Eye (tissue), 1 donor: ENCODE data around the gene FAM210B.
"Not testable (repeated sequence)": the region's sequence is repeated elsewhere in the genome, so short reads cannot be mapped to it uniquely, and the experiment has no call there.

Experiments
- DNase-seq: peaks from one replicate; pipeline ENCODE4 v3.0.0-alpha.2; 2015

The FAM210B gene

GRCh38 chr20:56393653-56394052 lies 34.9 kb downstream of the FAM210B start:
- no peak for DNase-seq

DNA sequence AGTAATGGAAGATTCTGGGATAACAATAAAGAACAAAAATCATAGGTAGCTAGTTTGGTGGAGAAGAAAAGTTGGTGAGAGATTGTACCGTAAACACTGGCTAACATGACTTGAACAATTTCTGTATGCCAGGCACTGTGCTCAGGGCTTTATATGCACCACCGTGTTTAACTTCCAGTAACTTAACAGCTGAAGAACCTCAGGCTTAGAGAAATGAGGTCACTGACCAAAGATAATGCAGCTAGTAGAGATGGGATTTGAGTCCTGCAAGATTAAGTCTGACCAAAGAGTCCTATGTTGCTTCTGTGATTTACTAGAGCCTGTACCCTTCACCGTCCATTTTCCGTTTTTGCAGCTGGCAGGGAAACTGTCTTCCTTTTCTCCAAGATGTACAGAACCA lies 36.4 kb downstream of the FAM210B start:
- DNase-seq: no peak

- DNase-seq: peak; percentile 85
These were observed 41.3 kb downstream of the FAM210B start for GRCh38 chr20:56400001-56400640.

DNA sequence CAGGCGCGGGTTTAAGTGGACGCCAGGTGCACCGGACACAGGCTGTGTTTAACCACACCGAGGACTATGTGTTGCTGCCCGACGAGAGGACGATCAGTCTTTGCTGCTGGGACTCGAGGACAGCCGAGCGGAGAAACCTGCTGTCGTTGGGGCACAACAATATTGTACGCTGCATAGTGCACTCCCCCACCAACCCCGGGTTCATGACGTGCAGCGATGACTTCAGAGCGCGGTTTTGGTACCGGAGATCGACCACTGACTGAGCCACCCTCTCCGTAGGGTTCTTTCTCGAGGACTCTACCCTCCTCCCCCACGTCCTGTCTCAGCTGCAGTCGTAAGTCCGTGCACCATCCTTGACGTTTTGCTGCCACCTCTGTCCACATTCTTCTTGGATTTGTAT lies 44.7 kb downstream of the FAM210B start:
- DNase-seq: no peak

DNA sequence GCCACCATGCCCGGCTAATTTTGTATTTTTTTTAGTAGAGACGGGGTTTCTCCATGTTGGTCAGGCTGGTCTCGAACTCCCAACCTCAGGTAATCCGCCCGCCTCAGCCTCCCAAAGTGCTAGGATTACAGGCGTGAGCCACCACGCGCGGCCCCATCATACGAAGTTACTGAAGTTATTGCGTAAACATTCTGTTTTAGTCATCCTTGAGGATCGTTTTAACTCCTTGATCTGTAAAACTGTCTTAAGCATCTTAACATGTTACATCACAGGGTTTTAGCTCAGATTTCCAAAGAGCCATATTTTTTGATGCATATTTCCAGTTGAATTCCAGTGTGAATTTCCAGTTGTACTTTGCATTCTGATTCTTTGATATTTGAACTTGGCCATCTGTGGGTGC lies 46.6 kb downstream of the FAM210B start:
- DNase-seq: not testable (repeated sequence)

DNA sequence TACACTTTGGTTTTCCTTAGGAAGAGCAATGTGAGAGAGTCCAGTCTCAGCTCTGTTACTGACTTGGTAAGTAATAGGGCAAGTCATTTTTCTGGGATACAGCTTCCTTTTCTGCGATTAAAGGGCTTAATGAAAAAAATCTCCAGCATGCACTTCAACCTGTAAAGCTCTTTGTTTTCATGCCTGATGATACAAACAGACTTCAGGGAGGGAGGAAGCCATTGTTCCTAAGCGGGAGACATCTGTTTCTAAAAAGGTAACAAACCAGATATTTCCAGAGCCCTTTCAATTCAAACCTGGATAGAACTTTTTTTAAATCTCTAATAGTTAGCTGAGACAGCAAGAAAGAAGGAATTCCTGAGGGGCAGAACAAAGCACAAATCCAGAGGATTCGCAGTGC lies 48.1 kb downstream of the FAM210B start:
- DNase-seq: no peak

DNA sequence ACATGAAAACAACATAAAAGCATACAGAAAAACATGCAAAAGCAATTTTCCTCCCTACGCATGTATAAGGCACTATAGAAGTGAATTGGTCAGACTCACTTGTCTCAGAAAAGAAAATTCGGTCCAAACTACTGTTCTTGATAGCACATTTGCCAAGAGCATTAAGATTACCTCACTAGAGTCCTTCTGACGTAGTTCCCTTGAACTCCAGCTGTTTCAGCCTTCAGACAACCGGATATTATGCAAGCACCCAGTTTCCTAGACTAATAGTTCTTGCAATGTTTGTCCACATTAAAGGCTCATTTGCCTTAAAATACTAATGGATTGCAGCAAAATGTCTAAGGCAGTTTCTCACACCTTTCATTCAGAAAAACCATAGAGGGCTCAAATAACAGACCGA lies 50.7 kb downstream of the FAM210B start:
- no peak for DNase-seq

GRCh38 chr20:56409956-56410355 lies 51.2 kb downstream of the FAM210B start:
- DNase-seq: no peak

GRCh38 chr20:56411287-56411686 lies 52.5 kb downstream of the FAM210B start:
- not testable (repeated sequence) for DNase-seq

GRCh38 chr20:56411759-56412472 lies 53.1 kb downstream of the FAM210B start, which contains the start of gene CASS4:
TSS of gene CASS4 (plus strand) at chr20:56412260. CDS start at chr20:56412459, 199 bp downstream.
- no peak for DNase-seq

- DNase-seq: no peak
These were observed 53.7 kb downstream of the FAM210B start for GRCh38 chr20:56412473-56412790.

- DNase-seq: no peak
These were observed 54.2 kb downstream of the FAM210B start for GRCh38 chr20:56412949-56413348.

DNA sequence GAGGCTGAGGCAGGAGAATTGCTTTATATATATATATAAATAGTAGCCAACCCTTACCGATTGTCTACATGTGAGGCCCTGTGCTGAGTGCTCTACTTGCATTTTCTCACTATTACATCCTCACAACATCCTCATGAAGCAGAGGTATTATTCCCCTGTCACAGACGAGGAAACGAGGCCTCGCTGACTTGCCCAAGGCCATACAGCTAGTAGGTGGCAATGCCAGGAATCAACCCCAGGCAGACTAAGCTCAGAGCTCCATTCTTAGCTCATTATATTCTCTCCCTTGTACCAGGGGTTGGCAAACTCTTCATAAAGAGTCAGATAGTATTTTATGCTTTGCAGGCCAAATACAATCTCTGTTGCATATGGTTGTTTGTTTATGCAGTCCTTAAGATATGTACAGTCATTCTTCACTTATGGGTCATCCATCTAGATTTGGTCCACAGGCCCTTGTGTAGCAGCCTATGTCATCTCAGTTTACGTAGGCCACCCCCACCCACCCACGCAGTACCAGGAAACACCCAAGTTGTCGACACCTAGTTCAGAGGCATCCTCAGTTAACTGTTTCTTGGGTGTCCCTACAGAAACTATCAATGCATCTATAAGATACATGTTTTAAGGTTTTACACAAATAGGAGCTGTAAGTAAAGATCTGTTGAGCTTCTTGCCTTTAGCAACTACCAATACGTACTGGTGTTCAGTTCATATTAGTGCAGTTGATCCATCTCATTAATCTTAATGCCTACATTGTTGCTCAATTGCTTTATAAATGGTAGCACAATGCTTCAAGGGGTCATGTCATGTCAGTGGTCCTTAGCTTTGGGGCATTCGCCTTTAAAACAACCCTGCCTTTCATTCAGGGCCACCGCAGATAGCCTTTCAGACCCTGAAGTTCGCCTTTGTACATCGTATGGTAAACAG lies 56.3 kb downstream of the FAM210B start:
- no peak for DNase-seq

DNA sequence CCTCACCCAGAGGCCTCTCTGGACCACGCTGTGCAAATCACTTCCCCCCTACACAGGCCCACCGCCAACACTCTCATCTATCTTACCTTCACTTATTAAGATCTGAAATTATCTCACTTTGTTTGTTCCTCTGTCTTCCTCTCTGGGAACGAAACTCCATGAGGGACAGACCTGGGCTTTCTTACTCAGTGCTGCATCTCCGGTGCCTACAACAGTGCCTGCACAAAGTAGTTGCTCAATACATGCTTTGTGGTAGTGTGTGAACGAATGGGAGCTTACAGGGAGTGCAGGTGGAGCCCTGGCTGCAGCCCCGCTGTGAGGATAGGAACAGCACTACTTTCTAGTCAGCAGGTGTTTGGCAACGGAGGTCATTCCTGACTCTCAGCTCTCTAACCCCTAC lies 58.6 kb downstream of the FAM210B start:
- no peak for DNase-seq

- no peak for DNase-seq
These were observed 59.1 kb downstream of the FAM210B start for GRCh38 chr20:56417911-56418310.
